Measurements from ENCODE around the gene NOD2. TPM values are rescaled to one million over a fixed set of nuclear protein-coding genes. Genes with fewer than 3 reads are reported as not detected.

NOD2 gene
- total RNA-seq, 1 experiment from 2014 or later: 2.8 TPM

Other genes starting within 250 kb of the NOD2 start
- gene NKD1, start 145.2 kb upstream of the NOD2 start, total RNA-seq (2014; rRNA removed; shearing (Covaris generic)): 13.6 and 14.2 TPM in 2 replicates
- gene SNX20, start 12.3 kb upstream of the NOD2 start, total RNA-seq (2014; rRNA removed; shearing (Covaris generic)): not detected in 2 replicates
- 39.3 and 39.5 TPM in 2 replicates for gene CYLD, start 48.5 kb downstream of the NOD2 start, total RNA-seq (2014; rRNA removed; shearing (Covaris generic))